Spleen (tissue), 11 donors: ENCODE results near the gene RHOB. TPM values are rescaled to one million over a fixed set of nuclear protein-coding genes. Genes with fewer than 3 reads are reported as not detected.

Experiments
- DNase-seq: peaks from one replicate; pipeline ENCODE4 v3.0.0-alpha.2; 2020
- H3K27ac ChIP-seq, 8 donors: fragments of 200-600 bp; sonication (generic) in 7 of 8; 1 replicate in 4 of 8; 2 replicates in 4 of 8; pipeline versions ENCODE4 v1.5.0 to v1.8.0; 2016 to 2021; ENCODE audit warnings: inconsistent platforms in 4 of 8, mild to moderate bottlenecking in 4 of 8, moderate library complexity in 1 of 8
- H3K27me3 ChIP-seq, 7 donors: fragments of 200-600 bp; sonication (generic) in 6 of 7; replicated peaks in 1 of 7; 1 replicate in 4 of 7; 2 replicates in 3 of 7; pipeline versions ENCODE4 v1.5.0 to v1.8.0; 2016 to 2021; ENCODE audit warnings: inconsistent platforms in 3 of 7, mild to moderate bottlenecking in 1 of 7
- H3K36me3 ChIP-seq, 6 donors: fragments of 200-600 bp; sonication (generic) in 5 of 6; 1 replicate in 4 of 6; 2 replicates in 2 of 6; pipeline versions ENCODE4 v1.5.0 to v1.8.0; 2016 to 2021; ENCODE audit warnings: inconsistent platforms in 2 of 6
- H3K4me1 ChIP-seq, 6 donors: fragments of 200-600 bp; sonication (generic) in 5 of 6; 1 replicate in 3 of 6; 2 replicates in 3 of 6; pipeline versions ENCODE4 v1.5.0 to v1.8.0; 2016 to 2021; ENCODE audit warnings: inconsistent platforms in 3 of 6
- H3K4me3 ChIP-seq, 8 donors: fragments of 200-600 bp; sonication (generic) in 7 of 8; 1 replicate in 4 of 8; 2 replicates in 4 of 8; pipeline versions ENCODE4 v1.5.0 to v1.8.0; 2016 to 2021; ENCODE audit warnings: inconsistent platforms in 4 of 8, mild to moderate bottlenecking in 4 of 8, moderate library complexity in 2 of 8
- H3K9me3 ChIP-seq, 8 donors: fragments of 200-600 bp; sonication (generic) in 7 of 8; 1 replicate in 4 of 8; 2 replicates in 4 of 8; pipeline versions ENCODE4 v1.5.0 to v1.8.0; 2016 to 2021; ENCODE audit warnings: inconsistent platforms in 4 of 8
- CTCF ChIP-seq, 11 experiments: fragments of 200-600 bp in 7 of 11; fragments of 450-650 bp in 4 of 11; sonication (generic) in 4 of 11; IDR thresholded peaks in 8 of 11; conservative IDR thresholded peaks in 3 of 11; 1 replicate in 7 of 11; 2 replicates in 4 of 11; pipeline versions ENCODE4 v1.4.0 to v1.8.0; 2016 to 2021; ENCODE audit warnings: antibody characterized with exemption in 11 of 11, inconsistent platforms in 4 of 11, mild to moderate bottlenecking in 1 of 11
- POLR2A ChIP-seq, 3 donors: fragments of 450-650 bp; IDR thresholded peaks; one replicate each; pipeline ENCODE4 v1.5.1; 2017; ENCODE audit warnings: antibody characterized with exemption in 3 of 3, mild to moderate bottlenecking in 1 of 3
- POLR2AphosphoS5 ChIP-seq, 3 donors: sonication (generic); formaldehyde crosslinking; IDR thresholded peaks; one replicate each; pipeline ENCODE4 v1.5.1; 2017; ENCODE audit warnings: antibody characterized with exemption in 3 of 3
- WGBS, 5 donors: extraction: QIAGEN DNeasy Blood & Tissue Kit in 3 of 5; methylation state at CpG; one replicate each; pipeline versions ENCODE4 v1.1.5 to v1.1.7; 2013 to 2018; 5-methylcytosine and 5-hydroxymethylcytosine counted together
- intact Hi-C: fragments of 100-400 bp; cut with DNase I; formaldehyde crosslinking; loops from one replicate; pipeline ENCODE4 v1.15.0; 2023; ENCODE audit warnings: low total_unique reads
- polyA plus RNA-seq, 3 donors: library from polyadenylated mRNA; stranded (reverse); fragments of 200-250 nt; gene quantifications; one replicate each; pipeline ENCODE4 v1.2.1, GENCODE V29; 2013
- total RNA-seq, 7 donors: library from RNA; depleted of rRNA in 3 of 7; stranded (reverse); fragments of >200 nt in 3 of 7; fragmentation: NEBNext Ultra II Directional in 4 of 7; extraction: Animal tissue kit (Norgen Biotek cat#: 25700) in 4 of 7; gene quantifications; one replicate each; pipeline versions ENCODE4 v1.1.0 to v1.2.1, GENCODE V29; 2016 to 2021
- donor health status: healthy with polysubstance abuse.
- donor health status: DM: no; HTN: no; CAD: no; lungs with moderate emphysema.
- donor health status: DM: no; HTN: no; CAD: no.
- donor health status: Bipolar disorder and iron deficiency.
- donor health status: healthy.
- donor health status: DM: no; HTN: no; CAD: no.
- donor health status: DM: yes; HTN: yes; CAD: no.

RHOB gene
- total and polyA plus RNA-seq, 10 donors, result 32.6 to 309 (median 158) TPM

- H3K4me3 ChIP-seq, result no peak overlapping the region
- no peaks in the 10 kb centered on the region for H3K4me1 ChIP-seq
- H3K27me3 ChIP-seq, result peaks cover 0 to 7% (median 0%) of the 10 kb centered on the region in 7 donors
- no peak overlapping the region for H3K27ac ChIP-seq
- DNase-seq, result no peak
- TF ChIP-seq CTCF (IDR thresholded peaks at IDR 0.05 in 8 of 11, conservative IDR thresholded peaks at IDR 0.05 in 3 of 11), result no peak
- no peak for TF ChIP-seq POLR2AphosphoS5 (IDR thresholded peaks at IDR 0.05)
- no peak for TF ChIP-seq POLR2A (IDR thresholded peaks at IDR 0.05)
- H3K9me3 ChIP-seq, result no peaks in the 10 kb centered on the region
- WGBS, 5 donors, result 50 to 93% (median 80%) methylated on average over 1 of the region's 1 CpG
- intact Hi-C loops, result no loop called here
- no peaks in the 10 kb centered on the region for H3K36me3 ChIP-seq
Measured at GRCh38 chr2:20400306-20400705, 46.6 kb upstream of the RHOB start.

GRCh38 chr2:20400787-20401488, 45.9 kb upstream of the RHOB start:
- H3K4me3 ChIP-seq, result no peak overlapping the region
- 77 to 93% (median 82%) methylated on average over 3 of the region's 3 CpGs for WGBS, 5 donors
- no peaks in the 10 kb centered on the region for H3K36me3 ChIP-seq
- no peak for TF ChIP-seq CTCF (IDR thresholded peaks at IDR 0.05 in 8 of 11, conservative IDR thresholded peaks at IDR 0.05 in 3 of 11)
- TF ChIP-seq POLR2AphosphoS5 (IDR thresholded peaks at IDR 0.05), result no peak
- no peak for TF ChIP-seq POLR2A (IDR thresholded peaks at IDR 0.05)
- no peak for DNase-seq
- no peak overlapping the region for H3K27ac ChIP-seq
- H3K9me3 ChIP-seq, result no peaks in the 10 kb centered on the region
- intact Hi-C loops, result no loop called here
- peaks cover 0 to under 1% (median 0%) of the 10 kb centered on the region in 7 donors for H3K27me3 ChIP-seq
- H3K4me1 ChIP-seq, result no peaks in the 10 kb centered on the region

- DNase-seq, result no peak
- Histone ChIP-seq H3K9me3 (no peaks in the 10 kb centered on the region), H3K4me1 (no peaks in the 10 kb centered on the region), H3K27me3 (no peaks in the 10 kb centered on the region), H3K36me3 (no peaks in the 10 kb centered on the region), H3K27ac (no peak overlapping the region), H3K4me3 (no peak overlapping the region)
- TF ChIP-seq CTCF (IDR thresholded peaks at IDR 0.05 in 8 of 11, conservative IDR thresholded peaks at IDR 0.05 in 3 of 11), result no peak
- WGBS, 5 donors, result 82 to 89% (median 85%) methylated on average over 6 of the region's 6 CpGs
- intact Hi-C loops, result no loop called here
Measured at GRCh38 chr2:20401489-20401835, 45.4 kb upstream of the RHOB start.

- Histone ChIP-seq H3K4me1 (no peaks in the 10 kb centered on the region), H3K27ac (no peak overlapping the region), H3K4me3 (no peak overlapping the region), H3K27me3 (no peaks in the 10 kb centered on the region), H3K36me3 (no peaks in the 10 kb centered on the region), H3K9me3 (peaks cover 0 to 16% (median 12%) of the 10 kb centered on the region in 8 donors)
- TF ChIP-seq POLR2AphosphoS5 (IDR thresholded peaks at IDR 0.05), result no peak
- no peak for TF ChIP-seq POLR2A (IDR thresholded peaks at IDR 0.05)
- no peak for TF ChIP-seq CTCF (IDR thresholded peaks at IDR 0.05 in 8 of 11, conservative IDR thresholded peaks at IDR 0.05 in 3 of 11)
- WGBS, 5 donors, result 78 to 92% (median 86%) methylated on average over 5 of the region's 5 CpGs
- intact Hi-C loops, result no loop called here
- no peak for DNase-seq
Measured at GRCh38 chr2:20403774-20404312, 43.0 kb upstream of the RHOB start.
